ENCODE data around the gene EIF5AL1.
"Not testable (repeated sequence)": the region's sequence is repeated elsewhere in the genome, so short reads cannot be mapped to it uniquely, and the experiment has no call there.

EIF5AL1 gene

GRCh38 chr10:79555354-79556309 is 43.3 kb downstream of the EIF5AL1 start:
- no peak for DNase-seq (ENCODE audit: low read depth in 1 of 2, low spot score in 1 of 2)

GRCh38 chr10:79556961-79557360 is 44.6 kb downstream of the EIF5AL1 start:
- not testable (repeated sequence) for DNase-seq (ENCODE audit: low read depth in 1 of 2, low spot score in 1 of 2)

DNA sequence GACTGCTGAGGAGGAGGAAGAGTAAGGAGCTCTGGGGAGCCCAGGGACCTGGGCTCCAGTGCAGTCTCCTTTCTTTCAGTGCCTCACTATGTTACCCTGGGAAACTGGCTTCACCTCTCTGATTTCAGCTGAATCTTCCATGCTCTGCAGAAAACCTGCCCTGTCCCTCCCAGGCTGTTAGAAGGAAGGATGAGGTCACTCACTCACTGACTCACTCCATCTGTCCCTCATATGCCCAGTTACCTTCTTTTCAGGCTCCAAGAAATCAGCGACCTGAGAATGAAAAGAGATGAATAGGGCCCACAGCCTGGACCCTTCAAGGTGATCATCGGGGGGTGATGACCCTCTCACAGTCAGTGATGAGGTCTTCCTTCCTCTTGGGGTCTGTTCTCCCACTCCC is 47.4 kb downstream of the EIF5AL1 start:
- DNase-seq (ENCODE audit: low read depth in 1 of 2, low spot score in 1 of 2): no peak

- no peak for DNase-seq (ENCODE audit: low read depth in 1 of 2, low spot score in 1 of 2)
Measured at GRCh38 chr10:79560160-79560709, 47.9 kb downstream of the EIF5AL1 start, which contains the start of gene SFTPA2. Gene SFTPA2 (minus strand): TSS chr10:79560407. CDS start chr10:79559483, 924 bp downstream.

DNA sequence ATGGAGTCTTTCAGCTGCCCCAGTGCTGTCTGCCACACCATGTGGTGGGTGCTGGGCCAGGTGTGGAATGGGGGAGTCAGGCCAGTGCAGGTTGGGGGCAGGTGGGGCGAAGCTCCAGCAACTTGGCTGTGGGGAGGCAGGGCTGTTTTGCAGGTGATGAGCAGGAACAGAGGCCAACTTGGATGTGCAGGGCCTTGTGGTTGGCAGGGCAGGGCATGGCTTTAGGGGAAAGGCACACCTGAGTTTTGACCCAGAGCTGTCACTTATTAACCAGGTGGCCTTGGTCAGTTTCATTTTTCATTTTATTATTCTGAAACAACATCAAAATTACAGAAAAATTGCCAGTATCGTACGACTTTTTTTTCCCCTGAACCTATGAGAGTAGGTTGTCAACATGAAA is 48.9 kb downstream of the EIF5AL1 start:
- no peak for DNase-seq (ENCODE audit: low read depth in 1 of 2, low spot score in 1 of 2)

- peak; percentile 21 to 49 for DNase-seq (ENCODE audit: low read depth in 1 of 2, low spot score in 1 of 2)
Measured at GRCh38 chr10:79562135-79562756, 49.9 kb downstream of the EIF5AL1 start.

- no peak for DNase-seq (ENCODE audit: low read depth in 1 of 2, low spot score in 1 of 2)
Measured at GRCh38 chr10:79563426-79563825, 51.1 kb downstream of the EIF5AL1 start.
